GM12864 (cell line): ENCODE results near the gene TCF7.
A peak's percentile ranks its signal among the peaks of the same experiment; 100 is the strongest.

Experiments
- DNase-seq: peaks from one replicate; pipeline ENCODE4 v3.0.0-alpha.2; 2011; ENCODE audit warnings: low read depth
- H3K4me3 ChIP-seq: 2 replicates; pipeline ENCODE4 v1.5.1; 2011; ENCODE audit warnings: mild to moderate bottlenecking, low read depth, low read length, control low read depth
- CTCF ChIP-seq: IDR thresholded peaks from 2 replicates; pipeline ENCODE4 v1.5.1; 2011; ENCODE audit warnings: low read depth, mild to moderate bottlenecking, moderate library complexity, low read length, control low read depth, inconsistent platforms; ENCODE audit errors: missing control alignments

Gene TCF7

GRCh38 chr5:134138416-134139376, 24.2 kb downstream of the TCF7 start:
- no peak for TF ChIP-seq CTCF
- peak; percentile 67 for DNase-seq

GRCh38 chr5:134139377-134139851, 24.9 kb downstream of the TCF7 start:
- DNase-seq, result no peak
- TF ChIP-seq CTCF, result no peak
- H3K4me3 ChIP-seq, result no peak overlapping the region

More at GRCh38 chr5:134138416-134139376, 24.2 kb downstream of the TCF7 start:
- H3K4me3 ChIP-seq, result no peak overlapping the region

GRCh38 chr5:134139891-134140469, 25.5 kb downstream of the TCF7 start:
- no peak overlapping the region for H3K4me3 ChIP-seq
- no peak for TF ChIP-seq CTCF
- no peak for DNase-seq

- DNase-seq, result peak; percentile 42
- peak; percentile 88 for TF ChIP-seq CTCF
- H3K4me3 ChIP-seq, result no peak overlapping the region
Measured at GRCh38 chr5:134140530-134141201, 26.2 kb downstream of the TCF7 start.

GRCh38 chr5:134141331-134142050, 27.0 kb downstream of the TCF7 start:
- no peak for DNase-seq
- H3K4me3 ChIP-seq, result no peak overlapping the region
- TF ChIP-seq CTCF, result peak; percentile 40

GRCh38 chr5:134142052-134142451, 27.6 kb downstream of the TCF7 start:
- no peak for TF ChIP-seq CTCF
- DNase-seq, result no peak
- H3K4me3 ChIP-seq, result no peak overlapping the region
